Activated CD8-positive, alpha-beta memory T cell treated with anti-CD3 and anti-CD28 coated beads for 24 hours (primary cell): Measurements from ENCODE around the gene TRAF3IP1.
"Not testable (repeated sequence)": the region's sequence is repeated elsewhere in the genome, so short reads cannot be mapped to it uniquely, and the experiment has no call there.

ENCODE experiments used
- DNase-seq: peaks from one replicate; pipeline ENCODE4 v3.0.0-alpha.2; 2020

The TRAF3IP1 gene

GRCh38 chr2:238383135-238383534 lies 62.8 kb downstream of the TRAF3IP1 start:
- no peak for DNase-seq

DNA sequence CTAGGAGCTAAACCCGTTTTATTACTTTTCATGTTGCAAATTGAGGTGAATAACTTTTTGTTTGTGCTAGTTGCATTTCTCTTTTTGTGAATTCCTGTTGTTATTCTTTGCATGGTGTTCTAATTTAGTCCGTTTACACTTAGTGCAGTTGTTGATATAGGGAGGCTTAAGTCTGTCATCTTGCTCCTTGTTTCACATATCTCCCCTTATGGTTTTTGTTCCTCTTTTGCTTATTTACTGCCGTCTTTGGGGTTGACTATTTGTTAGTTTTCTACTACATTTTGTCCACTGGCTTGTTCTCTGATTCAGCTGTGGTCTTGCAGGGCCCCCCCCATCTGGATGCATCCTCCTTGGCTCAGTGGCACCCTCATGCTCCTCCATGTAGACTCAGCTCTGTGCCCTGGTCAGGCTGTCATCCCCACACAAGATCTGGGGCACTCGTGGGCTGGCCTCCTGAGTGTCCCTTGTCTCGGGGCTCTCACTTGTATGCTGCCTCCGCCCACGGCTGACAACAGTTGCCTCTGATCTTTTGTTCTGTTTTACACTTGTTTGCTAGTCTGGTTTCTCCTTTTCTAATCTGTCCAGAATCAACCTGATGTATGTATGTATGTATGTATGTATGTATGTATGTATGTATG lies 63.5 kb downstream of the TRAF3IP1 start:
- no peak for DNase-seq

GRCh38 chr2:238387332-238387731 lies 67.0 kb downstream of the TRAF3IP1 start:
- no peak for DNase-seq

DNA sequence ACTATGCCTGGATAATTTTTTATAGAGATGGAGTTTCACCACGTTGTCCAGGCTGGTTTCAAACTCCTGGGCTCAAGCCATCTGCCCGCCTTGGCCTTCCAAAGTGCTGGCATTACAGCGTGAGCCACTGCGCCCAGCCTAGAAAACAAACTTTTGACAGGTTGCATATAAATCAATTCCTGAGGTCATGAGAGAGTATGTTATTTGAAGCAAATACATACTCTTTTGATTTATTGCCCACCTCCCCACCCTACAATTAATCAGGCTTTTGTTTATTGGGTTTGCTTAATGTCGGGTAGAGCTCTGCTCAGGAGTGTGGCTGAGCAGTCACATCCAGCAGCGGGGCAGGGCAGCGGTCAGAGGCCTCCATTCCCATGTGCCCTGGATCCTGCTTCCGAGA lies 68.5 kb downstream of the TRAF3IP1 start:
- DNase-seq = no peak

DNA sequence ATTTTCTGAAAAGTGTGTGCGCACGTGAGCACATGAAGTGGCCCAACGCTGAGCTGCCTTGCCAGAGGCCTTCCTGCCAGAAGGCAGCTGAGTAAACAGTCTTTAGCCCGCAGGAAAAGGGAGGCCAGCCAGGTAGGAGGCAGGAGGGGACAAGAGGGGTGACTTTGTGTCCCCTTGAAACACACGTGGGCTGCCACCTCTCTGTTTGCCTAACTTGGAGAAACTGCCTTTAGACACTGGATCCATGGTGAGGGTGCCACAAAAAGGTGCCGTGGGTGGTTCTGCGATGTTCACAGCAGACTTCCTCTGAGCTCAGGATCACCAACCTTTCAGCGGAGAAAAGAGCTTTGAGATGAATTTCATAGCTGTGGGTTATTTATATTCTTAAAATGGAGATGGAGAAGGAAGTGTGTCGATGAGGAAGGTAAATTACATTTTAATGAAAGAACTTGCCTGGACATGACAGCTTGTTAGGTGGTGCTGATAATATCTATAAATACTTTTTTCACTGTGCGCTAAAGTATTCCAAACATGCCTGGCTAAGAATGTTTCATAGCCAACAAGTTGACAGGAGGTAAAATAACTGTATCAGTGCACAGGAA lies 69.8 kb downstream of the TRAF3IP1 start:
- DNase-seq = no peak

GRCh38 chr2:238391042-238391689 lies 70.8 kb downstream of the TRAF3IP1 start:
- DNase-seq = no peak

GRCh38 chr2:238396663-238397062 lies 76.3 kb downstream of the TRAF3IP1 start:
- DNase-seq = no peak

DNA sequence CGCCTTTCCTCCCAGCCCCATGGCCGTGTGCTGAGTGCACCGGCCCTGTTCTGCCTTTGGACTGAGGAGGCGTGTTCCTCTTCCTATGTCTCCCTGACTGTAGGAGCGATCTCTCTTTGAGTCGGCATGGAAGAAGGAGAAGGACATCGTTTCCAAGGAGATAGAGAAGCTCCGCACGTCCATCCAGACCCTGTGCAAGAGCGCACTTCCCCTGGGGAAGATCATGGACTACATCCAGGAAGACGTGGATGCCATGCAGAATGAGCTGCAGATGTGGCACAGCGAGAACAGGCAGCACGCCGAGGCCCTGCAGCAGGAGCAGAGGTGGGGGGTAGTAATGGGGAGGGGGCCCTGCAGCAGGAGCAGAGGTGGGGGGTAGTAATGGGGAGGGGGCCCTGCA lies 77.0 kb downstream of the TRAF3IP1 start:
- no peak for DNase-seq

DNA sequence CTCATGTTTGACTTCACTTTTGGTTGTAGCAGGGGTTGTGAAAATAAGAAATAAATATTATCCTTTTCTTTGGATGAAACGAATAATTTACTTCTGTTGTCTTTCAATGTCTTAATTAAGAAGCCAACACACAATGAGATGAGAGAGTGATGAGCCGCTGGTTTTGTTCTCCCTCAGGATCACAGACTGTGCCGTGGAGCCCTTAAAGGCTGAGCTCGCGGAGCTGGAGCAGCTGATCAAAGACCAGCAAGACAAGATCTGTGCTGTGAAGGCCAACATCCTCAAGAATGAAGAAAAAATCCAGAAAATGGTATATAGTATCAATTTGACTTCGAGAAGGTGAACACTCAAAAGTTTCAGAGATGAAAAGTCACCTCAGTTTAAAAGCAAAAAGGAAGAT lies 78.3 kb downstream of the TRAF3IP1 start:
- DNase-seq = no peak

GRCh38 chr2:238399094-238399493 lies 78.8 kb downstream of the TRAF3IP1 start:
- no peak for DNase-seq

GRCh38 chr2:238401551-238401950 lies 81.2 kb downstream of the TRAF3IP1 start:
- DNase-seq = no peak

- no peak for DNase-seq
Observed at GRCh38 chr2:238403632-238404405, 83.5 kb downstream of the TRAF3IP1 start.

- DNase-seq = no peak
Observed at GRCh38 chr2:238404406-238405216, 84.3 kb downstream of the TRAF3IP1 start.

DNA sequence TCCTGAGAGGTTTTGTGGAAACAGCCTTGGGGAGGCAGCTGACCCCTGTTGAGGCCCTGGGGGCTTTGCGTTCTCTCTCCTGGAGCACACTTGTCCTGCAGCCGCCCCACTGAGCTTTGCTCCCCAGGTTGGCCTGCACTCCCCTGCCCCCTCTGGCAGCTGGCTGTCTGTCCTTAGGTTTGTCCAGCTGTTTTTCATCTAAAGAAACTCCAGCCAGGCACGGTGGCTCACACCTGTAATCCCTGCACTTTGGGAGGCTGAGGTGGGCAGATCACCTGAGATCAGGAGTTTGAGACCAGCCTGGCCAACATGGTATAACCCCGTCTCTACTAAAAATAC lies 84.9 kb downstream of the TRAF3IP1 start:
- not testable (repeated sequence) for DNase-seq

GRCh38 chr2:238406221-238406997 lies 86.1 kb downstream of the TRAF3IP1 start:
- DNase-seq = no peak

GRCh38 chr2:238406998-238407285 lies 86.6 kb downstream of the TRAF3IP1 start:
- no peak for DNase-seq

- DNase-seq = no peak
Observed at GRCh38 chr2:238407566-238407965, 87.2 kb downstream of the TRAF3IP1 start.

GRCh38 chr2:238408615-238409340 lies 88.5 kb downstream of the TRAF3IP1 start:
- DNase-seq = no peak

DNA sequence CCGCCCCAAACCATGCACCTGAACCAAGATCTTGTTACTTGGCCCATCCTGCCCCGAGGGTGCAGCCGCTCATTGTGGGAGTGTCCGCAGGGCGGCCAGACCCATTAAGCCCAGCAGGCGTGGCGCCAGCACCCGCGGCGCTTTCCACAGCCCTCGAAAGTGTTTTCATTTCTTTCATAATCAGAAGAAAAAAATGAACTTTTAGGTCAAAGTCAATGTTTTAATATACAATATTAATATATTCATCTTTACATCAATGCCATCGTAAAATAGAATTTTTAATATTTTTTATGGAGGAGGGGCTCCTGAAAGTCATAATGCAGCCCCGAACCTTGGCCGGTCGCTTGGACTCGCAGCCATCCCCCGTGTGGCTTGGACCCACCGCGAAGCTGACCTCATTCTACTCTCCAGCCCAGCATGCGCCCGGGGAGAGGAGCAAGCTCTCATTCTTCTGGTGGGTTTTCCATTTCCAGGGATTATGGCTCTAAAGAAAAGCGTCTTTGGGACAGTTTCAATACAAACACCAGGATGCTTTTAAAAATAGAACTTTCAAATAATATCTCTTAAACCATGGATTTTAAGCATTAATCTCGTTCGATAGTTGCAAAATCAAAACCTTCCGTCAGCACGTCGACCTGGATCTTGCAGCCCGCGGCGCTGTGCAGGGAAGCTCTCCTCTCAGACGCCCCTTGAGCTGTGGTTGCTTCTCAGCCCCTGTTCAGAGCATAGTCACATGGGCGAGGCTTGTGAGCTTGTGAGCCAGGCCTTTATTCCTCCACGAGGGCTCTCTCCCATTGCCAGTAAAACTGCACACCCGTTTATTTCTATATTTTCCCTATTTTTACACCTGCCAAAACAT lies 89.3 kb downstream of the TRAF3IP1 start:
- DNase-seq = no peak

DNA sequence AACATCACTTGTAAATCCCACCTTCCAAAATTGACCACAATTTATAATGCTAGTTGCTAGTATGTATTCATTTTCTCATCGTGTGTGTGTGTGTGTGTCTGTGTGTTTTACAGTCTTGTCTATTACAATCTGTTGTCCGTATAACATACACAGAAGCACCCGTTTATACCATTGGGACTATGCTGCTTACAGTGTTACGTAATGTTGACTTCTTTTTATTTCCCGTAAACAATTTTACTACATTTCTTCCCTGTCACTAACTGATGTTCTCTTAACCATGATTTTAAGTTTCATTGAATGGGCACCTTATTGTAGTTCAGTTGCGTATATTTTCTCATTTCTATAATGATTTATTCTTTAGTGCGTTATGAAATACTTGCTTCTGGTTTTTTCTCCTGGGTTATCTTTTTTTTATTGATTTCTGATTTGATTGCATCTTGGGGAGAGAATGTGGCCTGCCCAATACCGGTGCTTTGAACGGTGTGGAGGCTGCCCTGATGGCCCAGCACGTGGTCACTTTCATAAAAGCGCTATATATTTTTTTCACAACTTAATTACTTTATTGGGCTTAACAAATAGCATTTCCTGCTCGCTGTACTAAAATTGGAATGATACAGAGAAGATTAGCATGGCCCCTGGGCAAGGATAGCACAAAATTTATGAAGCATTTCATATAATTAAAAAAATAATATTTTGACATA lies 91.9 kb downstream of the TRAF3IP1 start:
- no peak for DNase-seq
